CD4-positive, alpha-beta T cell treated with Interleukin-15 for 4 hours (primary cell): ENCODE measurements around the gene PPP1R16B.

Experiments
- DNase-seq: peaks from one replicate; pipeline ENCODE4 v3.0.0-alpha.2; 2020; ENCODE audit warnings: low spot score

The PPP1R16B gene

GRCh38 chr20:38896009-38896594 lies 90.6 kb downstream of the PPP1R16B start:
- no peak for DNase-seq

- no peak for DNase-seq
Measured at GRCh38 chr20:38897267-38897666, 91.8 kb downstream of the PPP1R16B start.

- DNase-seq, result no peak
Measured at GRCh38 chr20:38900606-38901005, 95.1 kb downstream of the PPP1R16B start.

- no peak for DNase-seq
Measured at GRCh38 chr20:38902601-38903000, 97.1 kb downstream of the PPP1R16B start.

GRCh38 chr20:38903335-38903734 lies 97.8 kb downstream of the PPP1R16B start:
- DNase-seq, result no peak

GRCh38 chr20:38905375-38905774 lies 99.9 kb downstream of the PPP1R16B start:
- no peak for DNase-seq

- no peak for DNase-seq
Measured at GRCh38 chr20:38907918-38908677, 102.6 kb downstream of the PPP1R16B start.

GRCh38 chr20:38915355-38915754 lies 109.9 kb downstream of the PPP1R16B start:
- no peak for DNase-seq

GRCh38 chr20:38917657-38918056 lies 112.2 kb downstream of the PPP1R16B start:
- no peak for DNase-seq

- no peak for DNase-seq
Measured at GRCh38 chr20:38918172-38918571, 112.7 kb downstream of the PPP1R16B start.

GRCh38 chr20:38919683-38920082 lies 114.2 kb downstream of the PPP1R16B start:
- no peak for DNase-seq

GRCh38 chr20:38920411-38920810 lies 114.9 kb downstream of the PPP1R16B start:
- no peak for DNase-seq

- DNase-seq, result no peak
Measured at GRCh38 chr20:38920851-38921250, 115.4 kb downstream of the PPP1R16B start.

- no peak for DNase-seq
Measured at GRCh38 chr20:38924718-38925117, 119.2 kb downstream of the PPP1R16B start.

GRCh38 chr20:38926142-38926933 lies 120.8 kb downstream of the PPP1R16B start, which contains the start of gene FAM83D:
Gene FAM83D, plus strand, starts transcription at chr20:38926417. Its CDS starts 26 bp downstream, at chr20:38926443.
- peak; percentile 96 for DNase-seq

- no peak for DNase-seq
Measured at GRCh38 chr20:38926934-38927616, 121.6 kb downstream of the PPP1R16B start.

GRCh38 chr20:38927902-38928578 lies 122.5 kb downstream of the PPP1R16B start:
- no peak for DNase-seq

- no peak for DNase-seq
Measured at GRCh38 chr20:38930242-38930569, 124.7 kb downstream of the PPP1R16B start.

GRCh38 chr20:38931984-38932383 lies 126.5 kb downstream of the PPP1R16B start:
- DNase-seq, result no peak

- DNase-seq, result no peak
Measured at GRCh38 chr20:38932457-38933120, 127.1 kb downstream of the PPP1R16B start.

- no peak for DNase-seq
Measured at GRCh38 chr20:38934530-38934929, 129.0 kb downstream of the PPP1R16B start.
